ENCODE measurements around the gene IDH2.
"Not testable (repeated sequence)": the region's sequence is repeated elsewhere in the genome, so short reads cannot be mapped to it uniquely, and the experiment has no call there.

DNA sequence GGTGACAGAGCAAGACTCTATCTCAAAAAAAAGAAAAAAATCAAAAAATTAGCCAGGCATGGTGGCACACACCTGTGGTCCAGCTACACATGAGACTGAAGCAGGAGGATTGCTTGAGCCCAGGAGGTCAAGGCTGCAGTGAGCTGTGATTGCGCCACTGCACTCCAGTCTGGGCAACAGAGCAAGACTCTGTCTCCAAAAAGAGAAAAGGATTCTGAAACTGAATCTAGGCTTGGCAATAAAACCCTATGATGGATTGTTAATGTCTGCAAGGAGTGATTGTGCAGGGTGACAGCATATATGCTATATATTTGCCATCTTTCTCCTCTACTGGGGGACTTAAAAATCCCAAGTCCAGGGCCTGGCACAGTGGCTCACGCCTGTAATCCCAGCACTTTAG lies 31.6 kb downstream of the IDH2 start:
- TF ChIP-seq, protein P1, sequence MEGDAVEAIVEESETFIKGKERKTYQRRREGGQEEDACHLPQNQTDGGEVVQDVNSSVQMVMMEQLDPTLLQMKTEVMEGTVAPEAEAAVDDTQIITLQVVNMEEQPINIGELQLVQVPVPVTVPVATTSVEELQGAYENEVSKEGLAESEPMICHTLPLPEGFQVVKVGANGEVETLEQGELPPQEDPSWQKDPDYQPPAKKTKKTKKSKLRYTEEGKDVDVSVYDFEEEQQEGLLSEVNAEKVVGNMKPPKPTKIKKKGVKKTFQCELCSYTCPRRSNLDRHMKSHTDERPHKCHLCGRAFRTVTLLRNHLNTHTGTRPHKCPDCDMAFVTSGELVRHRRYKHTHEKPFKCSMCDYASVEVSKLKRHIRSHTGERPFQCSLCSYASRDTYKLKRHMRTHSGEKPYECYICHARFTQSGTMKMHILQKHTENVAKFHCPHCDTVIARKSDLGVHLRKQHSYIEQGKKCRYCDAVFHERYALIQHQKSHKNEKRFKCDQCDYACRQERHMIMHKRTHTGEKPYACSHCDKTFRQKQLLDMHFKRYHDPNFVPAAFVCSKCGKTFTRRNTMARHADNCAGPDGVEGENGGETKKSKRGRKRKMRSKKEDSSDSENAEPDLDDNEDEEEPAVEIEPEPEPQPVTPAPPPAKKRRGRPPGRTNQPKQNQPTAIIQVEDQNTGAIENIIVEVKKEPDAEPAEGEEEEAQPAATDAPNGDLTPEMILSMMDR (IDR thresholded peaks at IDR 0.05), result not testable (repeated sequence)
- TF ChIP-seq POLR2A (IDR thresholded peaks at IDR 0.05), result not testable (repeated sequence)
